Activated CD8-positive, alpha-beta memory T cell treated with anti-CD3 and anti-CD28 coated beads, Interleukin-2, amount 50 U/mL, for 24 hours (primary cell): Measurements from ENCODE around the gene CXCL14.
"Not testable (repeated sequence)": the region's sequence is repeated elsewhere in the genome, so short reads cannot be mapped to it uniquely, and the experiment has no call there.

Experiments
- DNase-seq: peaks from one replicate; pipeline ENCODE4 v3.0.0-alpha.2; 2020; ENCODE audit errors: extremely low read depth

CXCL14 gene

GRCh38 chr5:135543001-135543484 is 35.7 kb downstream of the CXCL14 start:
- no peak for DNase-seq

- no peak for DNase-seq
These were observed 36.8 kb downstream of the CXCL14 start for GRCh38 chr5:135541807-135542502.

- DNase-seq: no peak
These were observed 39.3 kb downstream of the CXCL14 start for GRCh38 chr5:135539430-135540005.

GRCh38 chr5:135538261-135538660 is 40.5 kb downstream of the CXCL14 start:
- no peak for DNase-seq

GRCh38 chr5:135537745-135538144 is 41.0 kb downstream of the CXCL14 start:
- no peak for DNase-seq

GRCh38 chr5:135537271-135537670 is 41.5 kb downstream of the CXCL14 start:
- no peak for DNase-seq

GRCh38 chr5:135535820-135536801 is 42.7 kb downstream of the CXCL14 start, which contains the start of gene NEUROG1:
Gene NEUROG1, minus strand, starts transcription at chr5:135535964. Its CDS starts 274 bp downstream, at chr5:135535690.
- no peak for DNase-seq

GRCh38 chr5:135535420-135535819 is 43.4 kb downstream of the CXCL14 start:
- DNase-seq: no peak

- DNase-seq: no peak
These were observed 44.0 kb downstream of the CXCL14 start for GRCh38 chr5:135534609-135535419.

- no peak for DNase-seq
These were observed 45.0 kb downstream of the CXCL14 start for GRCh38 chr5:135533794-135534193.

- no peak for DNase-seq
These were observed 45.5 kb downstream of the CXCL14 start for GRCh38 chr5:135533334-135533733.

GRCh38 chr5:135529576-135529975 is 49.2 kb downstream of the CXCL14 start:
- not testable (repeated sequence) for DNase-seq

- DNase-seq: no peak
These were observed 51.9 kb downstream of the CXCL14 start for GRCh38 chr5:135526924-135527323.

- DNase-seq: no peak
These were observed 56.8 kb downstream of the CXCL14 start for GRCh38 chr5:135521964-135522363.
